ENCODE results near the gene ARPC3.
"Not testable (repeated sequence)": the region's sequence is repeated elsewhere in the genome, so short reads cannot be mapped to it uniquely, and the experiment has no call there.

The ARPC3 gene

GRCh38 chr12:110410086-110410485, 40.1 kb downstream of the ARPC3 start:
- DNase-seq = not testable (repeated sequence)

- not testable (repeated sequence) for DNase-seq
Measured at GRCh38 chr12:110405126-110405662, 44.9 kb downstream of the ARPC3 start.

- DNase-seq = peak; percentile 79
Measured at GRCh38 chr12:110403976-110404682, 46.0 kb downstream of the ARPC3 start.

GRCh38 chr12:110403146-110403975, 46.8 kb downstream of the ARPC3 start, which contains the start of gene ANAPC7:
TSS of gene ANAPC7 (minus strand) at chr12:110403708. CDS start at chr12:110403627, 81 bp downstream.
- DNase-seq = peak; percentile 90

Measured in stimulated activated CD4-positive, alpha-beta T cell treated with anti-CD3 and anti-CD28 coated beads, Interleukin-1b, Interleukin-23, amount 100 ng/mL, for 48 hours (primary cell).